Uterus (tissue), 2 donors: Measurements from ENCODE around the gene SLAMF6.

ENCODE experiments used
- POLR2A ChIP-seq, 2 donors: fragments of 450-650 bp; IDR thresholded peaks; one replicate each; pipeline ENCODE4 v1.6.1; 2016; ENCODE audit warnings: antibody characterized with exemption in 2 of 2, mild to moderate bottlenecking in 1 of 2, moderate library complexity in 1 of 2
- TF ChIP-seq, protein P1 (sequence below), 4 experiments: fragments of 200-600 bp in 2 of 4; fragments of 450-650 bp in 2 of 4; sonication (generic) in 2 of 4; IDR thresholded peaks; one replicate each; pipeline ENCODE4 v1.5.1; 2016 to 2019; ENCODE audit warnings: antibody characterized with exemption in 4 of 4, mild to moderate bottlenecking in 2 of 4, moderate library complexity in 1 of 4

DNA sequence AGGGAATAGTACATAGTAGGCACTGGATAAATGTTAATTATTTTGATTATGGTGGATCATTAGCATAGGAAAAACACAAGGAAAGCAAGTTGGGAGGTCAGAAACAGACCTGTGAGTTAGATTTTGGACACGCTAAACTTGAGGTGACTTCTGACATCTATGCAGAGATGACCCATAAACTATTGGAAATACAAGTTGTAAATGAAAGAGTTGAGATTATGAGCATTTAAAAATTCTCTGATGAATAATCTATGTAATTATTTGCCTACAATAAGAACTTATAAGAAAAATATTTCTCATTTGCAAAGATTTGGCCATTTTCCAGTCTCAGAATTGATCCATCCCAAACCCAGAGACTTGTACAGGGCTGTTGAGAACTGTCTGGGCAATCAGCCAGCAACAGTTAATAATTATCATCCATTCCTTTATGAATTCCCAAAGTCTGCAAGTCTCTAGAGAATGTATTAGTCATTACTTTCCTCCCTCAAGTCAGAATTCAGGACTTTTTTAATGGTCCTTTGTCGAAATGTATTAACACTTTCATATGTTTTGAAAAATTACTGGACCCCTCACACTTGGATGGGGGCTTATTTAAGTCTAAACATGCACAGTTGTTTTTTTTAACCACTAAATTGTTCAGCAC lies 19.4 kb upstream of the SLAMF6 start:
- TF ChIP-seq, protein P1, sequence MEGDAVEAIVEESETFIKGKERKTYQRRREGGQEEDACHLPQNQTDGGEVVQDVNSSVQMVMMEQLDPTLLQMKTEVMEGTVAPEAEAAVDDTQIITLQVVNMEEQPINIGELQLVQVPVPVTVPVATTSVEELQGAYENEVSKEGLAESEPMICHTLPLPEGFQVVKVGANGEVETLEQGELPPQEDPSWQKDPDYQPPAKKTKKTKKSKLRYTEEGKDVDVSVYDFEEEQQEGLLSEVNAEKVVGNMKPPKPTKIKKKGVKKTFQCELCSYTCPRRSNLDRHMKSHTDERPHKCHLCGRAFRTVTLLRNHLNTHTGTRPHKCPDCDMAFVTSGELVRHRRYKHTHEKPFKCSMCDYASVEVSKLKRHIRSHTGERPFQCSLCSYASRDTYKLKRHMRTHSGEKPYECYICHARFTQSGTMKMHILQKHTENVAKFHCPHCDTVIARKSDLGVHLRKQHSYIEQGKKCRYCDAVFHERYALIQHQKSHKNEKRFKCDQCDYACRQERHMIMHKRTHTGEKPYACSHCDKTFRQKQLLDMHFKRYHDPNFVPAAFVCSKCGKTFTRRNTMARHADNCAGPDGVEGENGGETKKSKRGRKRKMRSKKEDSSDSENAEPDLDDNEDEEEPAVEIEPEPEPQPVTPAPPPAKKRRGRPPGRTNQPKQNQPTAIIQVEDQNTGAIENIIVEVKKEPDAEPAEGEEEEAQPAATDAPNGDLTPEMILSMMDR (IDR thresholded peaks at IDR 0.05), result no peak
- TF ChIP-seq POLR2A (IDR thresholded peaks at IDR 0.05), result no peak
